Right lobe of liver (tissue), 4 donors: ENCODE data around the gene IPO11.

Source experiments
- CTCF ChIP-seq, 4 donors: fragments of 200-600 bp in 3 of 4; fragments of 450-650 bp in 1 of 4; IDR thresholded peaks; one replicate each; pipeline versions ENCODE4 v1.5.1 to v1.8.0; 2016 to 2022; ENCODE audit warnings: antibody characterized with exemption in 4 of 4, mild to moderate bottlenecking in 2 of 4
- POLR2A ChIP-seq: fragments of 450-650 bp; IDR thresholded peaks from one replicate; pipeline ENCODE4 v1.6.1; 2017; ENCODE audit warnings: antibody characterized with exemption, mild to moderate bottlenecking
- donor health status: DM: no; HTN: no; CAD: no.
- donor health status: DM: no; HTN: no; CAD: no.
- donor health status: DM: no; HTN: yes; CAD: no.

DNA sequence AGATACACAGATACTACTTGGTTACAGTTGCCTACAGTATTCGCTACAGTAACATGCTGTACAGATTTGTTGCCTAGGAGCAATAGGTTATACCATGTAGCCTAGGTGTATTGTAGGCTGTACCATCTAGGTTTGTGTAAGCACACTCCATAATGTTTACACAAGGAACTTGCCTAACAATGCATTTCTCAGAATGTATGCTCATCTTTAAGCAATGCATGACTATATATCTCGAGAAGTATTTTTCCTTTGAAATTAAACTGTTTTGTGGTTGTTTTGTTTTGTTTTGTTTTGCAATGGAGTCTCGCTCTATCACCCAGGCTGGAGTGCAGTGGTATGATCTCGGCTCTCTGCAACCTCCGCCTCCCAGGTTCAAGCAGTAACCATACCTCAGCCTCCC lies 191.4 kb downstream of the IPO11 start:
- TF ChIP-seq POLR2A (no peak), CTCF (IDR thresholded peaks at IDR 0.05) (no peak)
